GM08714 (cell line): ENCODE data around the gene KIAA1755.

ENCODE experiments used
- H3K4me3 ChIP-seq: fragments of 200-500 bp; sonication (Bioruptor generic); 2 replicates; pipeline ENCODE4 v1.5.1; 2014; ENCODE audit warnings: mild to moderate bottlenecking, low read length, inconsistent platforms
- ZNF274 ChIP-seq: IDR thresholded peaks from 2 replicates; pipeline ENCODE4 v1.6.1; 2012; ENCODE audit warnings: mild to moderate bottlenecking, low read depth, low read length

KIAA1755 gene

DNA sequence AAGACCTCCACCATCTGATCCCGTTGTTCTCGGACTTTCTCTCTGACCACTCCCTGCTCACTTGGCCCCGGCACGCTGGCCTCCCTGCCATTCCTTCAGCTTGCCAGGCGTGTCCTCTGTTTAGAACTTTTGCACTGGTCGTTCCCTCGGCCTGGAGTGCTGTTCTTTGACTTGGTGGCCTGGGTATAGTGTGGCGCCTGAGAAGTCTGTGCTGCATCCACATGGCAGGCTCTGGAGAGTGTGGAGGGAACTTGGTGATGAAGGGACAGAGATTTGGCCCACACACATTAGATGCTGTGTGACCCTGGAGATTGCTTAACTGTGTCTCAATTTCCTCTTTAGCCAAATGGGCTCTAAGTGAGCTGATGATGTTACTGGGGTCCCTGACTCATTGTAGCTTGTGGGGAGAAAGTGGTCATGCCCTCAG lies 82.5 kb downstream of the KIAA1755 start:
- no peak overlapping the region for H3K4me3 ChIP-seq
- TF ChIP-seq ZNF274: no peak

DNA sequence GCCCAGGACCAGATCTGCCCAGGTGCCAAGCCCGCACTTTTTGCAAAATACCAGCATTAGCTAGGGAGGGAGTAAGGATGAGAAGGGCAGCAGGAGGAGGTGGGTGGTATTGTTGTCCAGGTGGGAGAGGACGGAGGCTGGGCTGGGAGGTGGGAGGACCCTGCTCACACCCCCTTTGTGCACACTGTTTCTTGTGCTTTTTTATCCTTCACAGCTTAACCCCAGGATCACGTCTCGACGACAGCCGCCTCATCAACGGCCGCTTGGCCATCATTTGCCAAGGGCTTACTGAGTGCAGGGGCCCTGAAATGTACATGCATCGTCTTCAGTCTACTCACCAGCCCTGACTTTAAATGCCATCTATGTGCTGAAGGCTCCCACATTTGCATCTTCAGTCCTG lies 83.3 kb downstream of the KIAA1755 start:
- no peak overlapping the region for H3K4me3 ChIP-seq
- TF ChIP-seq ZNF274: no peak

DNA sequence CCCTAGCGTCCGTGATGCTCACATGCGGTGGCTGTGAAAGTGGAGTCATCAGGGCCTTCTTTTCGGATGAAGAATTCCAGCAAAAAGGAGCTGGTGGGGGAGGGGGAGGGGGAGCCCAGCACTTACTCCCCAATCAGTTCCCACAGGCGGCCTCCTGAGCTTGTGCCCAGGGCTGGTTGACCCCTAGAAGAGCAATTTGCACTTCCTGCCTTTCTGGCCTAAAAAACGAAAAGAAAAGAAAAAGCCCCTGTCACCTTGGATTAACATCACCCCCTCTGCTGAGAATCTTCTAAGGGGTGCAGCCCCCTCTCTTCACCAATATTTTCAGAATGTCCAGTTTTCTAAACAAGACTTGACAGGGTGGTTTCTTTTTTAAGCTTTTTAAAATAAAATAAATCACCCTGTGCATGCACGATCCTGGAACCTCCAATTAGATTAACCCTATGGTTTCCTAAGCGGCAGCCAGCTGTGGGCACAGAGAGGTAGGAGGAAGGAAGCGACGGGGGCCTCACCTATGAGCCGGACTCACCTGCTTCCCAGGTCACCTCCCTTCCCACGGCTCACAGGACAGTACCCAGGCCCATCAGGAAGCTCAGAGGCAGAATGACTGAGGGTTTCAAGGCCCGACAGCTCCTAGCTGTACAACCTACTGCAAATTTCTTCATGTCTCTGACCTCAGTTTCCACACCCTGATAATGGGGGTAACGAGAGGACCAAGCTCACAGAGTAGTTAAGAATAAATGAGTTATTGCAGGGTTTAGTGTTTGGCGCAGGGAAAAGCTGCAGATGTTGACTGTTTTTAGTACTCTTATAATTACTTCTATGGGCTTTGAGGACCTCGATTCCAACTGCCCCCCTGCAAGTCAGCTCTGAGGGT lies 85.0 kb downstream of the KIAA1755 start:
- no peak for TF ChIP-seq ZNF274
- no peak overlapping the region for H3K4me3 ChIP-seq

DNA sequence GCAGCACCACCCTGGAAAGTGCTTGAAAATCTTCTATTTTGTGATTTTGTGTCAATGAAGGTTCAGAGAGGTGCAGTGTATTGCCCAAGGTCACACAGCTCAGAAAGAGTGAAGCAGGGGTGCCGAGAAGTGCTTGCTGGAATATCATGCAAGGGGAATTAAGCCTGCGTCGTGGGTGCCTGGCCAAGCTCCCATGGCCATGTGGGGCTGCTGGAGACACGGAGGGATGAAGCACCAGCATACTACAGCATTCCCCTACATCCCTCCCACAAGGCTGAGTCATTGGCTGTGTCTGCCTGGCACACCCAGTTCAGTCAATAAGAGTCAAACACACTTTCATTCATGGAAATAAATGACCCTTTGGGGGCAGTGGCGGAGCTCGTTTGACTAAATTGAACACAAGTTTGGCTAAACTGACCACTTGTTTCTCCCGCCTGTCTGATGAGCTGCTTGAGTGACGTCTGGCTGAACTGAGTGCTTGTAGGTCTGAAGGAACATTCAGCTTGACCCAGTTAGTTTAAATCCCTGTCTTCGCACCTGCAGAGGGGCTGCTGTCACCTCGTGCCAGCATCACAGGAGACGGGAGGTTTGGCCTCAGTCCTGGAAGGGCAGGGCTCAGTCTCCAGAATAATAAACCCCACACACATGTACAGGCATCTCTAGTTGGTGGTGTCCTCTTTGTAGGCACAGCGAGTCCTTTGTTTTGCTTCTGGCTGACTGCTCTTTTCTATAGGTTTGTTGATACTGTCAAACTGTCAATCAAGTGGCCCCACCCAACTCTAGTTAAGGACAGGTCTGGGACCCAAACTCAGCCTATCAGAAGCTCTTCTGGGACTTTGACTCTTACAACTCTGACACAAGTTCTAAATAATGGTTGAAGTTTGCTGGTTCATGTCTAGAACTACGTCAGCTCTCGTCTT lies 87.0 kb downstream of the KIAA1755 start:
- TF ChIP-seq ZNF274: no peak
- H3K4me3 ChIP-seq: no peak overlapping the region

DNA sequence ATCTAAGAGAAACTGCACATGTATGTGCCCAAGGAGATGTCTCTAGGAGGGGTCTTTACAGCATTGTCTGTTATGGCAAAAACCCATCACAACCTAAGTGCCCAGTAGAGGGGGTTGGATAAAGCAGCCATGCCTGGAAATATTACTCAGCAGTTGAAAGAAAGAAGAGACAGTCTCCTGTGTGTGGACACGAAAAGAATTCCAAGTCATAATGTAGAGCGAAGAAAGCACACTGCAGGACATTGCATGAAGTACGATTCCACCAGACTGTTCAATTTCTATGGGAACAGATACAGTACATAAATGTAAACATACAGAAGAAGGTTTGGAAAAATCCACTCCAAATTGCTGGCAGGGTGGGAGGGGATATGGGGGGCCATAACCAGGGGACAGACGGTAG lies 88.1 kb downstream of the KIAA1755 start:
- H3K4me3 ChIP-seq: no peak overlapping the region
- TF ChIP-seq ZNF274: no peak

DNA sequence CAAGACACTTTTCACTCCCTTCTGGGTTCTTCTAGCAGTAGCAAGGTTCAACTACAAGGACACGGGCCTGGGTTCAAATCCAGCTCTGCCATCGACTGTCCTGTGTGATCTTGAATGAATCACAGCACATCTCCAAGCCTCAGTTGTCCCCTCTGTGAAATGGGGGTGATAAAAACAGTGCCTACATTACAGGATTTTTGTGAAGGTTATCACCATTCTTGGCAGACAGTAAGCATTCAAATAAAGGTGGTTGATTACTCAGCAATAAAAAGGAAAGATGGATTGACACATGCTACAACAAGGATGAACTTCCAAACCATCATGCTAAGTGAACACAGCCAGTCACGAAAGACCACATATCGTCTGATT lies 88.9 kb downstream of the KIAA1755 start:
- TF ChIP-seq ZNF274: no peak
- H3K4me3 ChIP-seq: no peak overlapping the region

DNA sequence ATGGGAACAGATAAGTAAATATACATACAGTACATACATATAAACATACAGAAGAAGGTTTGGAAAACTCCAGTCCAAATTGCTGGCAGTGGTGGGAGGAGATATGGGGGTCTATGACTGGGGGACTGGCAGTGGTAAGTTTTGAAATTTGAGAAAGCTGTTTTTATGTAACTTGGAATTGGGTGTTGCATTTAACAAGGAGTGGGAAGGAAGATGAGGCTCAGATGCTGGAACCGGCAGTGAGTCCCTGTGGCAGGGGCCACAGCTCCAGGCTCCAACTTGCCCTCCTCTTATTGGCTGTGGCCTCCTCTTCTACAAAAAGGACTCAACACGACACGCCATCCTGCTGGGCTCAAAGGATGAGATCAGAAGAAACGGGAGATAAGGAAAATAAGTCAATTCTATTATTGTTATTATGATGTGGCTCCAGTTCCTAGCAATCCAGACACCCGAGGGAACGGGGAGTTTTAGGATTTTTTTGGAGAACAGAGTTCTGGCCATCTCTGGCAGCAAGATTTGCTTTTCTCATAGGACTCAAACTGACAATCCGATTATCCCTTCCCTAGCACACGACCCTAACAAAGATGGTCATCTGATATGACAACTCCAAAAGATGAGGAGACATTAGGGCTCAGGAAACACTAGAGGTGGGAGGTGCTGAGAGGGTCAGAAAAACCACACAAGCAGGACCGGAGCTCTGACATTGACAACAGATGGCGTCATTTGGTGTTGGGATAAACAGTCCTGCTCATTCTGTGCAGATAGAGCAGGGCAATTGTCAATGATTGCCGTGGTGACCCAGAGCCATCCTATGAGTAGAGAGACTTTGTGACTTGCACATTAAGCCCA lies 89.5 kb downstream of the KIAA1755 start:
- no peak for TF ChIP-seq ZNF274

DNA sequence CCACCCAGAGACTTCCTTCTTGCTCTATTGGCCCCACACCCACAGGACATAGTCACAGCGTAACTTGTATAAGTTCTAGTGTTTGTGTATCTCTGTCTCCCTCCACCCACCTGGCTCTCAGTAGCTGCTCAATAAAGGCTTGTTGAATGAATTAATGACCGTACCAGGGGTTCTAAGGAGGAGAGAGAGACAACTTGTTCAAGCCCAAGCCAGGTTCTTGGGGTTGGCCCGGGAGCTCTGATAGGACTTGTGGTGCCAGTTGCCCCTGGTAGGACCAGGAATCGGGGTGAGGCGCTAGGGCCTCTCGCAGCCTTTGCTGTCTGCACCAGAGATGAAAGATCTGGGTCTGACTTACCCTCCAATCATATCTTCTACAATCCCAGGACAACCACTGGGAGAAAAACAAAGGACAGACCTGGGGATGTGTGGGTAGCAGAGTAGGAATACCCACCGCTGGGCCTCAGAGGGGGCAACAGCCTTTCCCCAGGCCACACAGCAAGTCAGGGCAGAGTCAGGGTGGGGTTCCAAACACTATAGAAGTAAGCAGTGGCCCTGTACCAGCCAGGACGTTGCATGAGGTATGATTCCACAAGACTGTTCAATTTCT lies 90.2 kb downstream of the KIAA1755 start:
- H3K4me3 ChIP-seq: no peak overlapping the region
- no peak for TF ChIP-seq ZNF274

More for the DNA sequence above, 89.5 kb downstream of the KIAA1755 start:
- no peak overlapping the region for H3K4me3 ChIP-seq

DNA sequence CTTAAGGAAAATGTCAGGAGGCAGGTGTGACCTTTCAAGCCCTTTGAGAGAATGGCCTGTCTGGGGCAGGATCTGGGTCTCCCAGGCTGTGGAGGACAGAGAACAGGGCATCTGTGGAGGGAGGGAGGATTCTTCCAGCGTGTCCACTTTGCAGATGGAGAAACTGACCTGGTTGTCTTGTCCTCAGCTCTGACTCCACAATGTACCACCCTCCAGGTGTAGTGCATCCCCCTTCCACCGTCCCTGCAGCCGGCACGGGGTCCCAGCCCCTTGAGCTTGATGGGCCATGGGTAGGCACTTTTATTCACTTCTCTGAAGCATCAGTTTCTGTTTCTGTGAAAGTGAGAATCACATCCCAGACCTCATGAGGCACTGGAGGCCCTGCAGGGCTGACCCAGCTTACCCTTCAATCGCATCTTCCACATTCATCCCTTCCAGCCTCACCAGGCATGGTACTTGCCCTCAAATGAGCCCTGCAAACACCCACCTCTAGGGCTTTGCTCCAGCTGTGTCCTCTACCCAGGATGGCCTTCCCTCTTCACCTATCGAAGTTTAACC lies 90.8 kb downstream of the KIAA1755 start:
- H3K4me3 ChIP-seq: no peak overlapping the region
- no peak for TF ChIP-seq ZNF274

DNA sequence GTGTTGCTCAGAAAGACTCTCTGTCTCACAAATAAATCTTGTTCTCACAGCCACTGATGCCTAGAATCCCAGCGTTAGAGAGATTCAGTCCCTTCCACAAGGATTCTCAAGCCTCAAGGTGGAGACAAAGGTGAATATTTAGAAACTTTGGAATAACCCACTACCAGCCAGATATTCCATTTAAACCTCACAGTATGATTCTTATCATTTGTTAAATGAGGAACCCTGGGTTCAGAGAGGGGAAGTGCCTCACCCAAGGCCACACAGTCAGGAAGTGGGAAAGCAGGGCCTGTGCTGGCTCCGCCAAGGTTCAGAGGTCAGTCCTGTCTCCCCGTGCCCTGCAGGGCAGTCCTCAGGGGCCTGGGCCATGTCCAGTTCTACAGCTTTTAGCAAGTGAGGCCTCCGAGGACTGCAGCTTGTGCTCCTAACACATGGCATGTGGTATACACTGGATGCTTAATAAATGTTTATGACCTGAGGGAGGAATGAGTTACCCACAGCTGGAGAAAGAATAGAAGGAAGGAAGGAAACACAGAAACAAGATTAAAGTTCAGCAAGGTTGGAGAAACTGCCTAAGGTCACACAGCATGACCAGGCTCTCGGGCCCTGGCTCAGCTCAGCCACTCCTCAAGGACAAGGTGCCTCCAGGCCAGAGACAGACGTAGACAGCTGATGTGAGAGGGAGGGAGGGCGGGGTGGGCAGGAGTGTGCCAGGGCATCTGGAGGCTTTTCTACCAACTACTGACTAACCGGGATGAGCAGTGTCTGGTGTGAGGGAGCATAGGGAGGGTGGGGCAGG lies 91.5 kb downstream of the KIAA1755 start:
- no peak overlapping the region for H3K4me3 ChIP-seq
- TF ChIP-seq ZNF274: no peak

DNA sequence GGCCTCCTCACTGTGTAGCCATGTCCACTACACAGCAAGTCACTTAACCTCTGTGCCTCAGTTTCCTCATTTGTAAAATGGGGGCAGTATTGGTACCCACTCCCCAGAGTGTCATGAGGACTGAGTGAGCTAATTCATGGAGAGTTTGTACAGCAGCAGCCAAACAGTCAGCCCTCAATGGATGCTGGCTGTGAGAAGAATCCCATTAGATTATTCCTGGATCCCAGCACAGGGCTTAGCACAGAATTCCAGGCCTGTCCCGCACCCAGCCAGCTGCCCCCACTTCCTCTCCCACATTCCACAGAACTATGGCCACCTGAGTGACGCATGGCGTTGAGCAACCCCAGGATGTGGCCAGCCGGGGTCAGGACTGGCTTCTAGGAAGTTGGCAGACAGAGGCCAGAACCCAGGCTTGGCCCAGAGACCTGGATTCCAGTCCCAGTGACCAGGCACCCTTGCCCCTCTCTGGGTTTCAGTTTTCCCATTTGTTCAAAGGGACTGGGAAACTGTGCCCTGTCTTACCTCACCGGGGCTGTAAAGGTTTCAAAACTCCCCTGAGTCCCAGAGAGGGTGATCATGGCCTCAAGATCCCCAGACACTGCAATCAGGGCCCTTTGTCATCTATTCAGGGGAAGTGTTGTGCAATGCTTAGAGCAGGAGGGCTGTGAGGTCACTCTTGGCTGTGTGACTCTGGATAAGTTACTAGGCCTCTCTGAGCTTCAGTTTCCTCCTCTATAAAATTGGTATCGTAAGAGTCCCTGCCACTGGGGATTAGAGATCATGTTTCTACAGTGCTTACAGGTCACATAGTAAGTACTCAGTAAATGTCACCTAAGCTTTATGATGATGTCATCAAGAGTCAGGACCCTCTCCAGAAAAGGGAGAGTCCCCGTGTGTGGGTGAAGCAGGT lies 92.4 kb downstream of the KIAA1755 start:
- H3K4me3 ChIP-seq: no peak overlapping the region
- TF ChIP-seq ZNF274: no peak

DNA sequence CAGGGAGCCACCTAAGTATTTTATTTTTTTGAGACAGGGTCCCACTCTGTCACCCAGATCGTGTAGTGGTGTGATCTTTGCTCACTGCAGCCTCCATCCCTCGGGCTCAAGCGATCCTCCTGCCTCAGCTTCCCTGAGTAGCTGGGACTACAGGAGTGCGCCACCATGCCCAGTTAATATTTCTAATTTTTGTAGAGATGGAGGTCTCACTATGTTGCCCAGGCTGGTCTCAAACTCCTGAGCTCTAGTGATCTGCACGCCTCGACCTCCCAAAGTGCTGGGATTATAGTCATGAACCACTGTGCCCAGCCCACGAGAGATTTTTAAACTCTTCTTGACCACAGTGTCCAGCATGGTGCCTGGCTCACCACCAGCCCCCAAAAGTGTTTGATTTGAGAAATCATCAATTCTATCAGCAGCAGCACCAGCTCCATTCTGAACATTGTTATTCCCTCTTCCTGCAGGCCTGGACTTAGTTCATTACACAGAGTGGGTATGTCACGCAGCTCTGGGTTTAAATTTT lies 93.1 kb downstream of the KIAA1755 start:
- H3K4me3 ChIP-seq: no peak overlapping the region

More for the DNA sequence above, 93.1 kb downstream of the KIAA1755 start:
- TF ChIP-seq ZNF274: no peak
